GM18907 (cell line): ENCODE measurements around the gene GTPBP6.
"Not testable (repeated sequence)": the region's sequence is repeated elsewhere in the genome, so short reads cannot be mapped to it uniquely, and the experiment has no call there.

Source experiments
- ATAC-seq: cut with Tn5 transposase; IDR thresholded peaks from one replicate; pipeline ENCODE4 v1.9.1; 2021; ENCODE audit warnings: mild to moderate bottlenecking, moderate library complexity; ENCODE audit not compliant: unreplicated experiment

The GTPBP6 gene

DNA sequence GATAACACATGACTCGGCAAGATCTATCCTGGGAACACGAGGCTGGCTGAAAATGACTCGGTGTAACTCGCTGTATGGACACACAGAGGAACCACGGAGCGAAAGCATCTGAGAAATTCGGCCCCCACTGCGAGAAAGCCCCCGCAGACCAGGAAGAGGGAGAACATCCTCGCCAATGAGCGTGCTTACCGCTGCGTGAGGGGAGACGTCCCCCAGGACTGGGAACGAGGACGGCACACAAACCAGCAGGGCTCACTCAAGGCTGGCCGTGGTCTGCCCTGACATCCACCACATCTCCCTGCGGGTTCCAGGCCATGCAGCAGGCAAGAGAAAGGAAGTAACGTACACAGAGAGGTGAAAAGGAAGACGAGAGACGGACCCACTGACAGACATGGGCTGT is 17.6 kb upstream of the GTPBP6 start:
- ATAC-seq, result no peak

DNA sequence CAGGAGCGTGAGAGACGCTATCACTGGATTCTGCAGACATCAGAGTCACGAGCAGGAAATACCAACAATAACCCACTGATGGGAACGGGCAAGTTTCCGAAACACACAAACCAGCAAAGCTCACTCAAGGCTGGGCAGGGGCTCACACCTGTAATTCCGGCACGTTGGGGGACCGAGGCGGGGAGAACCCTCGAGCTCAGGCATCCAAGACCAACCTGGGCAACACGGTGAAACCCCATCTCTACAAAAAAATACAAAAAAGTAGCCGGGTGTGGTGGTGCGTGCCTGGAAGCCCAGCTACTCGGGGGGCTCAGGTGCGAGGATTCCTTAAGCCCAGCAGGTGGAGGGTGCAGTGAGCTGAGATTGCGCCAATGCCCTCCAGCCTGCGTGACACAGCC is 17.2 kb upstream of the GTPBP6 start:
- no peak for ATAC-seq

DNA sequence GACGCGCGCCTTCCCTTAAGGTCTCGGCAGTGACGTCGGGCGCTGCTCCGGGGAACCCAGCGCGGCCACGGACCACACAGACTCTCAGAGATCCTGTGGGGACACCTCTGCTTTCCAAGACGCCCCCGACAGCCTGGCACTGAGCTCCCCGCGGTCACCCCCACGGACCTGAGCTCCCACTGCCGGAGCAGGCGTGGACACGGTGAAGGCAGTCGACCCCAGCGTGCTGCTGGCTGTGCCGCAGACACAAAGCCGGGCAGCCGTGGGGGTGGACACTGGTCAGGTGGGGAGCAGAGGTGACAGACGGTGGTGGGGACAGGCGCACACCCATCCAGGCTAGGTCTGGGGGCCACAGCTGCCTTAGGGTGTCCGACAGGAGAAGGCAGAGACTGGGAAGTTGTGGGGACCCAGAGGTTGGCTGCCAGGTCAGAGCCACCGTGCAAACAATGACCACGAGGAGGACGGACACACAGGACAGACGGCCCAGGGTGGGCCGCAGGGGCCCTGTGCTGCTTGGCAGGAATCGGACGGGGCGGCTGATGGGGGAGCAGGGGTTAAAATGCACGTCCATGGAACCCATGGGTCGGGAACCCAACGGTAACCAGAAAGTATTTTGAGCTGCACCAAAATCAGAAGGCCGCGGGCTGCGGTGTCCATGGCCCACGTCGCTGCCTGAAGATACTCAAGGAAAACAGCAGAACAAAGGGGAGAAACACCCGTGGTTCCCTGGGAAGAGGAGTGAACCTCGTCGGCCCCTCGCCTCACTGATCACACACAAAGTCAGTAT is 16.6 kb upstream of the GTPBP6 start:
- ATAC-seq, result no peak

GRCh38 chrX:334331-334891 is 15.8 kb upstream of the GTPBP6 start:
- no peak for ATAC-seq

DNA sequence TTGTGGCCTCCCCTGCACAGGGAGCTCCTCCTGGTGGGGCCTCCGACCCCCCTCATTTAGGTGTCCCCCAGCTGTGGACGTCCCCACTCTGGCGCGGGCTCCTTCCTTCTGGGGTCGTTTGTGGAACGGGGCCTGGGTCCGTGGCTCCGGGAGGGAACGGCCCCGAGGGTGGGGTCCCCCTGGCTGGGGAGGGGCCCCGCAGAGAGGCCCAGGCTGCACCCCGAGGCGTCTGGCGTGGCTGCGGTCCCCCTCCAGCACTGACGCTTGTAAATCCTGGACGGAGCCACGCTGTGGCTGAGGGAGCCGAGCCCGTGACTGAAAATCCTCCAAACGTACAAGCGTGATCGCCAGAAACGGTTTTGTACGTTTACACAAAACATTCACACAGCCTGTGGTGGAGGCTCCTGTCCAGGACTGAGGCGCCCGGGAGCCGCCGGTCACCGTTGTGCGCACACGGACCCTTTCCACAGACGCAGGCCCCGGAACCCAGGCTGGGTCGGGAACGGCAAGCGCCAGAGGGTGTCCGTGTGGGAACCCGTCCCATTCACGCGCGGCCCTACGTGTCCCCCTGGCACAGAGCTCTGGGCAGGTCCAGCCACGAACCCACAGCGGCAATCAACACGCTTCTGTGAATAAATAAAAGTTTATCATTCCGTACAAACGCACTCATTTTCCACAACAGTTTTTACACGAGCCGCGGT is 15.2 kb upstream of the GTPBP6 start:
- no peak for ATAC-seq

DNA sequence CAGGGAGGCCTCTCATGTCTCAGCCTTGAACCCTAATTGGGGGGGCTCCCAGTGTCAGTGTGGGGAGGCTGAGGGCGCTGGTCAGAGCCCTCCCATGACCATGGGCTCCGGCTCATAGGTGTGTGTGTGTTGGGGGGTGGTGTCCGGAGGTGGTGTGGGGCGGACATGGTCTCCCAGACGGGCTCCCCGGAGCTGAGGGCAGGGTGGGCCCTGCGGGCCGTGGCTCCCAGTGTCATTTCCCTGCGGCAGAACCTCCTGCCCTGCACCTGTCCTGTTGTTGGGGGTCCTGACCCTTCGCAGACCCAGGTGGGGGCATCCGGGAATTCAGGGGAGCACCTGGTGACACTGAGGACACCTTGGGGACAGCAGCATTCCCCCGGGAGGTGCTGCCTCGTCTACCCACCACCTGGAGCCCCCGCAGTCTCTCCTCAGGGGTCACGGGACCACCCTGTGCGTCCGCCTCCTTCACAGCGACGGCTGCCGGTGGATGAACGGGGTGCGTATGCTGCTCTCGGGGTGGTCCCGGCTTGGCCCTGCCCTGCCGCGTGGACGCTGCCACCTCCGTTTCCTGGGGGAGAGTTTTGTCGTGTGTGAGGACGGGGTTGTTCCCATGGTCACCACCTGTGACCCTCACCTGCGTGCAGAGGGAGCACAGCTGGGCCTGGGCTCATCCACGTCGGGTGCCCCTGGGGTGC is 14.5 kb upstream of the GTPBP6 start:
- no peak for ATAC-seq

GRCh38 chrX:332496-332860 is 13.9 kb upstream of the GTPBP6 start:
- no peak for ATAC-seq

DNA sequence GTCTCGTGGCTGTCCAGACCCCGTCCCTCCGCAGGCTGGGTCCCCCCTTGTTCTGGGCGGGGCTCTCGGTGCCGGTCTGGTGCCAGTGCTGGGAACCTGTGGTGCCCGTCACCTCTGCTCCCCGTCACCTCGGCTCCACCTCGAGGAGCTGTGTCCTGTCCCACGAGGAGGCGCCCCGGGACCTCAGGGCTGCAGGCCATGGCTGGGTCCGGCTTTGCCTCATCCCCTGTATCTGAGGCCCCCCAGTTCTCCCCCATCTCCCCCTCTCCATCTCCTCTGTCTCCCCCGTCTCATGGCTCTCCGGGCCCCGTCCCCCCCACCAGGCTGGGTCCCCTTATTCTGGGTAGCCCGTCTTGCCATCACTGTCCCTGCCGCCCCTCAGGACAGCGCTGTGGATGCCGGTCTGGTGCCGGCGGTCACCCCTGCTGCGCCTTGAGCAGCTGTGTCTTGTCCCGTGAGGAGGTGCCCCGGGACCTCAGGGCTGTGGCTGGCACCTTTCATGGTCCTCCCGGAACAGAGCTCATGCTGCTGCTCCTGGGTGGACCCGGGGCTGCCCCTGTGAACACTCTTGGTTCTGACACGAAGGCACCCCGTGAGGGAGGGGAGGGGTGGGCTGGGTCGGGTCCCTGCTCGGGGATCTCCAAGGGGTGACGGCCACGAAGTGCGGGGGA is 13.4 kb upstream of the GTPBP6 start:
- no peak for ATAC-seq

DNA sequence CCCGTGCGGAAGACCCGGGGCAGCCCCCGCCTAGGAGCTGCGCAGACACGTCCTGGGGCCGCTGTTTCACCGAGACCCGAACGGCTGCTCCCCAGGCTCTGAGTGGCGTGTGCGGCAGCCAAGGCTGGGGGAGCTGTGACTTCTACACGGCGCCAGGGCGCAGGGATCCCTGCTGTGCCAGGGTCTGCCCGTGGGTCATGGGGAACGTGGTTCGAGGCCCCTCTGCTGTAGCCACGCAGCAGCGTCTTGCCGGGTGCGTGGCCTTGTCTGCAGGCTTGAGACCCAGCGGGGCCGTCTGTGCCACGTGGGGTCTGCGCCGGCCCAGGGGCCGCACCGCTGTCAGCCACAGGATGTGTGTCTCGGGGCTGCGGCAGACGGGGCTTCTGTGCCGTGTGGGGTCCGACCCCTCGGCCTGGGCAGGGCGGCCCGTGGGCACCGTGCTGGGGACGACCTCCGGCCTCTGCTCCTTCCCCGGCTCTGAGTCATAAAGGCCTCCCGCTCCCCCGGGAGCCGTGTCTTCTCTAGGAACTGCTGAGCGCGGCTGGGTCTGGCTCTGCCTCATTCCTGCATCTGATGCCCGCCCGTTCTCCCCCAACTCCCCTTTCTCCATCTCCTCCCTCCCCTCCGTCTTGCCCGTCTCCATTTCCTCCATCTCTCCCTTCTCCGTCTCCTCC is 12.7 kb upstream of the GTPBP6 start:
- ATAC-seq, result no peak

GRCh38 chrX:330726-331150 is 12.1 kb upstream of the GTPBP6 start:
- ATAC-seq, result no peak

DNA sequence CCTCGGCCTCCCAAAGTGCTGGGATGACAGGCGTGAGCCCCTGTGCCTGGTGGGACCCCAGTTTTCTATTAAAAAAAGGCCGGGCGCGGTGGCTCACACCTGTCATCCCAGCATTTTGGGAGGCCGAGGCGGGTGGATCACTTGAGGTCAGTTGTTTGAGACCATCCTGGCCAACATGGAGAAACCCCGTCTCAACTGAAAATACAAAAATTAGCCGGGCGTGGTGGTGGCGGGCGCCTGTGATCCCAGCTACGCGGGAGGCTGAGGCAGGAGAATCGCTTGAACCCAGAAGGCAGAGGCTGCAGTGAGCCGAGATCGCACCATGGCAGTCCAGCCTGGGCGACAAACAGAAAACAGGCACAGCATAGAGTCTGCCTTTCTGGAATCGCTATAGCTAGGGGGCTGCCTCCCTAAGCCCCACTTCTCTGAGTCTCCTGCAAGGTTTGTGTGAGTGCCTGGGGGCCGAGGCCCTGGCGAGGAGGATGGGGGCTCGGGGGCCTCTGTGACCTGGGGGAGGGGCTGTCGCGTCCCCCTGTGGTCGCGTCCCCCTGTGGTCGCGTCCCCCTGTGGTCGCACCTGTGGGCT is 11.6 kb upstream of the GTPBP6 start:
- ATAC-seq, result not testable (repeated sequence)

DNA sequence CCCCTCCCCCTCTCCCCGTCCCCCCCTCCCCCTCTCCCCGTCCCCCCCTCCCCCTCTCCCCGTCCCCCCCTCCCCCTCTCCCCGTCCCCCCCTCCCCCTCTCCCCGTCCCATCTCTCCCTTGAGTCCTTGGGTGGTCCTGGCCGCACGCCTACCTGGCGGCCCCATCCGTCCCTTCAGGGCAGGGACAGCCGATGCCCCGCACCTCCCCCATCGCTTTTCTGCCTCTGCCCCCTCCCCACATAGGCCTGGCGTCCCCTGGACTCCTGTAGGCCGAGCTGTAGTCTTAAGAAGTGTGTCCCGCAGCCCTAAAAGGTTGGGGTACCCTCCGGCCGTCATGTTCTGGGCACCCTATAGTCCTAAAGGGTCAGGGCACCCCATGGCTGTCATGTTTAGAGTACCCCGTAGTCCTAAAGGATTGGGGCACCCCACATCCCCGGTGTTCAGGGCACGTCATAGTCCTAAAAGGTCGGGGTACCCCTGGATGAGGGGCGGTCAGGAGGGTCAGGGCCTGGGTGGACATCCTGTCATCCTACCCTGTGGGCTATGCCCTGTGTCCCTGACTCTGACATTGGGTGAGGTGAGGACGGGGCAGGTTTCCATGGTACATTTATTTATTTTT is 10.8 kb upstream of the GTPBP6 start:
- no peak for ATAC-seq

- ATAC-seq, result no peak
Observed at GRCh38 chrX:327660-328126, 9.1 kb upstream of the GTPBP6 start.

DNA sequence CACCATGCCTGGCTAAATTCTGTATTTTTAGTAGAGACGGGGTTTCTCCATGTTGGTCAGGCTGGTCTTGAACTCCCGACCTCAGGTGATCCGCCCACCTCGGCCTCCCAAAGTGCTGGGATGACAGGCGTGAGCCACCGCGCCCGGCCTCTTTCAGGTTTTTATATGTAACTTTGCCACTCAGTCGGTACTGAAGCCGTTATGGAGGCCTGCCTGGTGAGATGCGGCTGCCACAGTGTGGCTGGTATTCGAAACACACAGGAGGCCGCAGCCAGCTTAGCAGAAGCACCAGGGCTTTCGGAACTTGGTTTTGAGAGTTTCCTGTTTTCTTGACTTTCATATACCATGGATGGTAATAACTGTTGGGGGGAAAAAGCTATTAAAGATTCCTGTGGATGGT is 6.1 kb upstream of the GTPBP6 start:
- not testable (repeated sequence) for ATAC-seq

GRCh38 chrX:323721-324628 is 5.4 kb upstream of the GTPBP6 start:
- no peak for ATAC-seq

GRCh38 chrX:320126-320783 is 1.7 kb upstream of the GTPBP6 start:
- ATAC-seq, result no peak

DNA sequence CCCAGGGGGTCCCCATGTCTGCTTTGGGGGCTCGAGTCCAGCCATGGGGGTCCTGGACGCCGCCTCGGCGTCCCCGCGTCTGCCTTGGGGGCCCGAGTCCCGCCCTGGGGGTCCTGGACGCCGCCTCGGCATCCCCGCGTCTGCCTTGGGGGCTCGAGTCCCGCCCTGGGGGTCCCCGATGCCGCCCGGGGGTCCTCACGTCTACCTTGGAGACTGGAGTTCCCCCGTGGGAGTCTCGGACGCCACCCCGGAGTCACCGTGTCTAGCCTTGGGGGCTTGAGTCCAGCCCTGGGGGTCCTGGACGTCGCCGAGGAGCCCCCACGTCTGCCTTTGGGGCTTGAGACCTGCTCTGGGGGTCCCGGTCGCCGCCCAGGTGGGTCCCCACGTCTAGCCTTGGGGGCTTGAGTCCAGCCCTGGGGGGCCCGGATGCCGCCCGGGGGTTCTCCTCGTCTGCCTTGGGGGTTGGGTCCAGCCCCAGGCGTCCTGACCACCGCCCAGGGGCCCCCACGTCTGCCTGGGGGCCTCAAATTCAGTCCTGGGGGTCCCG is 1.1 kb upstream of the GTPBP6 start:
- no peak for ATAC-seq
